T-helper 1 cell treated with Interleukin-12 subunit alpha and Interleukin-12 subunit beta and Interleukin-4 antibody, amounts not matched to agents 30 μg/mL and 1 μg/mL, for 36 hours (primary cell): ENCODE results near the gene MED27.

Experiments
- H3K27ac Mint-ChIP-seq: one replicate; pipeline ENCODE4 v1.8.0; 2021; ENCODE audit warnings: mild to moderate bottlenecking, mixed read lengths
- H3K27me3 Mint-ChIP-seq: one replicate; pipeline ENCODE4 v1.8.0; 2021; ENCODE audit warnings: low read depth, mixed read lengths
- H3K36me3 Mint-ChIP-seq: one replicate; pipeline ENCODE4 v1.8.0; 2021; ENCODE audit warnings: low read depth, mixed read lengths
- H3K4me1 Mint-ChIP-seq: one replicate; pipeline ENCODE4 v1.8.0; 2021; ENCODE audit warnings: low read depth, mixed read lengths
- H3K4me3 Mint-ChIP-seq: one replicate; pipeline ENCODE4 v1.8.0; 2021; ENCODE audit warnings: mild to moderate bottlenecking, moderate library complexity, mixed read lengths
- H3K9me3 Mint-ChIP-seq: one replicate; pipeline ENCODE4 v1.8.0; 2021; ENCODE audit warnings: mixed read lengths

MED27 gene

DNA sequence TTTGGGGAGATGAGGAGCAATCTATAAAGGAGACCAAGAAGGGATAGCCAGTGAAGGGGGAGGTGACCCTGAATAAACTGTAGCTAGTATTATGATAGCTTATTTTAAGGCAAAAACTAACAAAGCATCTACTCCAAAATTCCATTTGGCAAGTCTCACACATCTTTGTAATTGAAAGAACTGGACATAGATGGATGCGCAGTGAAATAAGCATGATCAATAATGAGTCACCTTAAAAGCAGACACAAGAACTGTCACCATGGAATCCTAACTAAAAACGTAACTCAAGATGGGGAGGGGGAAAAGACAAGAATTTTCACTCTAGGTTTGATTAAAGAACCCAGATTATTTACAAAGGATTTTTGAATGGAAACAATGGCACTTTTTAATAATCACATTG lies 164.5 kb downstream of the MED27 start:
- no peaks in the 10 kb centered on the region for H3K36me3 Mint-ChIP-seq
- no peak overlapping the region for H3K27ac Mint-ChIP-seq
- no peaks in the 10 kb centered on the region for H3K9me3 Mint-ChIP-seq
- no peak overlapping the region for H3K4me3 Mint-ChIP-seq
- H3K4me1 Mint-ChIP-seq = no peaks in the 10 kb centered on the region
- no peaks in the 10 kb centered on the region for H3K27me3 Mint-ChIP-seq

DNA sequence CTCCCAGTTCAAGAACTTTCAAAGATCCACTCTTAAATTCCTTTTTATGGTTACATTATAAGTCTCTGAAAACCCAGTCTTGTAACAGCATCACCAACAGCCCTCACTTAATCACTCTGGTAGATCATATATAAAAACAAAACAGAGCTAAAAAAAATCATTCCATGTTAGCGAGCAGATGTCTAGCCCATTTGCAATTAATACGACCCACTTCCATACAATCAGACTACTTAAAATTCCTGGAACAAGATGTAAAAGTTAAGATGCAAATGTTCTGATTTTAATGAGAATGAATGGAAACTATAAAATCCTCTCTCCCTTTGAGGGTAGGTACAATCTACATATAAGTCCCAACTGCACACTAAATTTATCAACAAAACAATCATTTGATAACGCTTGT lies 167.0 kb downstream of the MED27 start:
- no peaks in the 10 kb centered on the region for H3K4me1 Mint-ChIP-seq
- H3K27me3 Mint-ChIP-seq = no peaks in the 10 kb centered on the region
- H3K27ac Mint-ChIP-seq = no peak overlapping the region
- no peaks in the 10 kb centered on the region for H3K9me3 Mint-ChIP-seq
- H3K36me3 Mint-ChIP-seq = no peaks in the 10 kb centered on the region
- no peak overlapping the region for H3K4me3 Mint-ChIP-seq

DNA sequence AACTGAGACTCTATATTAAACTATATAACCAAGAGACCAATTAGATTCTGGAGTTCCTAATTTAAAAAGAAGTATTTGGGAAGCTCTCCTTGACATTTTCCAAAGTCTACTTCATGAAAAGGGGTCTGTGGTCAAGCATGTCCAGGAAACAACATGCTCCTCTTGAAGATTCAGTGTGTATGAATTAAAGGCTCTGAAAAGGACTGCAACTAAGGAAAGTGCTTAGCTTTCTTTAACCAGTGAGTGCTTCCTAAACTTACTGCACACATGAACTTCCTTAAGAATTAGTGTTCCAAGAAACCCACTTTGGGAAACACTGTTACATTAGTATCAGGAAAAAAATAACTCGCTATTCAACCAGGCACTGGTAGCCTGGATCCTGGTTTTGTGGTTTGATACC lies 167.6 kb downstream of the MED27 start:
- Mint-ChIP-seq H3K36me3 (no peaks in the 10 kb centered on the region), H3K9me3 (no peaks in the 10 kb centered on the region), H3K27me3 (no peaks in the 10 kb centered on the region), H3K27ac (no peak overlapping the region), H3K4me3 (no peak overlapping the region), H3K4me1 (no peaks in the 10 kb centered on the region)

DNA sequence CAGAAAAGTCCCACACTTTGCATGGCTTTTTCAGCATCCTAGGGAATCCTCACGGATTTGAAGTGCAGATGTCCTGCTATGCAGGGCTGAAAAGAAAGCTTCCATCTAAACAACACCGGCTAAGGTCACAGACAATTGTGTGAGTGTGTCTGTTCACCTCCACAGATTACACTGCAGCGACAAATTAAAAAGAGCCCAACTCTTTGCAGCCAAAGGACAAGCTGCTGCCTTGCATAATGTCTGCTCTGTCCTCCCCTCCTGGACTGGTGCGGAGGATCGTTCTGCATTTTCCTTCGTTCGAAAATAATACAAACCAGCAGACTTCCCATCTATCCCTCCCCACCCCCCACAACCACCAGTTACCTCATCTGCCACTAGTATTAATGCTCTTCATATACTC lies 169.1 kb downstream of the MED27 start:
- Mint-ChIP-seq H3K9me3 (no peaks in the 10 kb centered on the region), H3K27me3 (no peaks in the 10 kb centered on the region), H3K4me1 (no peaks in the 10 kb centered on the region), H3K4me3 (no peak overlapping the region), H3K27ac (no peak overlapping the region), H3K36me3 (peaks cover 2% of the 10 kb centered on the region)

DNA sequence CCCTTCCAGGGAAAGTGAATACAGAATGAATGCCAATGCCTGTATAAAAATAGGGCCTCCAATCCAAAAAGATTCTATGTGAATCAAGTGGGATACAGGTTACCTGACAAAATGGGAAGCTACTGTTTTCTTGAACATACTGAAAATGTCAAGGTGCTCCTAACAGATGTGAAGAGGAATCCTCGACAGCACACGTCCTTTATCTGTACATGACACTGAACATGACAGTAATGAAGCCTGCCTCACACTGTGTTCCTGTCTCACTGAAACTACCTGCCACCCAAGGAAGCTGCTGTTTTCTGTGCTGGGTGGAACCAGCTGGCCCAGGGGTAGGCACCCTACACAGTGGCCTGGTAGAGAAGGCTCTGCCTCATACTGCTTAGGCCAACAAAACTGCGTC lies 174.5 kb downstream of the MED27 start:
- Mint-ChIP-seq H3K9me3 (no peaks in the 10 kb centered on the region), H3K27ac (no peak overlapping the region)

DNA sequence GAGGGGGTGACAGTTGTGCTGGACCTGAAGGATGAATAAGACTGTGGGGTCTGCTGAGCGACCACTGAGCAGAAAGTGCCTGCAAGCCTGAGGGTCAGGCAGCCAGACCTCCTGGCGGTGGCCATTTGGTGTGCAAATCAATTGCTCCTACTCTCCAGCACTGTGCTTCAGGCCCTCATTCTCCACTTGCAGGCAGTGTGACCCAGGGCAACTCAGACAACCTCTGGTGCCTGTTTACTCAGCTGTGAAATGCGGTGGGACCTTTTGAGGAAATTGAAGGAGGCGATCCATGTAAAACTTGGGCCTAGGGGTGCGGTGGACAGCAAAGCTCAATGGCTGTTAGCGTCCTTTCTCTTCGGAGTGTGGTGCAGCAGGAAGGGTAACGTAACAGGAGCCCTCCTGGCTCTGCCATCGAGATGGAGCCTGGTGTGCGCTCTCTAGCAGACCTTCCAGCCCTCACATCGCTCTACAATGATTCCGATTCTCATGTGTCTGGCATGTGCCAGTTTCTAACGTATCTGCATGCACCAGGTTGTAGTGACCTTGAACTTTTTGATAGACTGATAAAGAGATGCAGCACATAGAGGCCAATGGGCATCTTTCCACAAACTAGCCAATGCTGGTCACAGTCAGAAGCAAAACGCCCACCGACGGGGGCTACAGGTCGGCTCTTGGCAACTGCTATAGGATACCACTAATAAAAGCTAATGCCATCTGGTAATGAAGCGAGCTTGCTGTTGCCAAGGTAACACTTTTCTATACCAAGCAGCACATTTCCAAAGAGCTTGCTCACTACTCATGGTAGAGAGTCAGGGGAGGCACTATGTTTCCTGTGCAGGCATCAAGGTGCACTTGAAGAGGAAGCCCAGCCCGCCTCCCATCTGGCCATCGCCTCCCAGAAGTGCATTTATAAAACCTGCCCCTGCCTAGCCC lies 180.1 kb downstream of the MED27 start:
- Mint-ChIP-seq H3K4me3 (no peak overlapping the region), H3K27me3 (no peaks in the 10 kb centered on the region), H3K27ac (no peak overlapping the region), H3K36me3 (no peaks in the 10 kb centered on the region), H3K9me3 (no peaks in the 10 kb centered on the region), H3K4me1 (no peaks in the 10 kb centered on the region)

More for the DNA sequence above, 174.5 kb downstream of the MED27 start:
- H3K27me3 Mint-ChIP-seq = no peaks in the 10 kb centered on the region
- no peak overlapping the region for H3K4me3 Mint-ChIP-seq
- no peaks in the 10 kb centered on the region for H3K4me1 Mint-ChIP-seq
- peaks cover 2% of the 10 kb centered on the region for H3K36me3 Mint-ChIP-seq

DNA sequence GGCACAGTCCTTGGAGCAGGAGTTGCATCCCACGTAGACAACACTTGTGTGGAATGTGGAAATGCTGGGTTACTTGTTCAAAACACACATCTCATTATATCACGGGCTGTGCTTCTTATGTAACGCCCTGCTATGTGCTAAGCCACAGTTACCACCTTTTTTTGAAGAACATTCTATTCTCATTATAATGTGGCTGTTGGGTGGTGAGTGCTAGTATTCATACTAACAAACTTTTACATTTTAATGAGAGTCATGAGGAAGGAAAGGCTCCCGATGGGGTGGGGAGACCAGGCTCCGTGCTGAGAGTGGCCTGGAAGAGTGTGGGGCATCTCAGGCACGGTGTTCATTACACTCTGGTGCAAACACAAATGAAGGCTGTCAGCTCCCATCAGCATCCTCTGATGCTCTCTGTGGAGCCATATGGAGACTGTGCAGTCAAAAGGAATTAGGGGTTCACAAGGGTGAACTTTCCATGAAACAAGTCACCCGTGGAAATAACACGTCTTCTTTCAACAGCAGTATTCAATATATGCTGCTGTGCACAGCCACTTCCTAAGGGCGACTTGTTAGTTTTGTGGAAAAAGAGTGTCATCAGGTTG lies 186.7 kb downstream of the MED27 start:
- H3K36me3 Mint-ChIP-seq = peaks cover 5% of the 10 kb centered on the region
- H3K27me3 Mint-ChIP-seq = no peaks in the 10 kb centered on the region
- no peak overlapping the region for H3K4me3 Mint-ChIP-seq
- H3K4me1 Mint-ChIP-seq = no peaks in the 10 kb centered on the region
- no peaks in the 10 kb centered on the region for H3K9me3 Mint-ChIP-seq
- no peak overlapping the region for H3K27ac Mint-ChIP-seq

DNA sequence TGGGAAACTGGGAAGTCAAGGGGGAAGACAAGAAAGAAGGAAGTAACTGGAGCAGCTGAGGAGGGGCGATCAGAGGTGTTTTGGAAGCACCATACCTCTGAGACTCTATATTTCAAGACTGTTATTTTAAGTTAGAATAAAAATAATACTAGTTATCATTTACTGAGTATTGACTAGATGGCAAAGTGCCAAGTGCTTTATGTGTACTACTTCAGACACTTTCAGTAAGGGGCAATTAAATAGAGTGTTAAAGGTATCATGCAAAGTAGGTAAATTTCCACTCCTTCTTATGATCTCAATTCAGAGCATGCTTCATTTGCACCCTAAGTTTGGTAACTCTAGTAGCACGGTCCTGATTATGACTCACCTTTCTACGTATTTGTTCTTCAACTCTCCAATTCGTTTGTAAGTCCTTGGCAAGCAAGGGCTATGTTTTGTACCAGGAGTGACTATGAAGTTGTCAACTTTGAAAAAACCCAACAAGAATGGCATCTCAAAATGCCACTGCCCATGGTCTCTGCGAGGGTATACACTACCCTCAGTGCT lies 187.4 kb downstream of the MED27 start:
- Mint-ChIP-seq H3K36me3 (peaks cover 5% of the 10 kb centered on the region), H3K9me3 (no peaks in the 10 kb centered on the region), H3K27ac (no peak overlapping the region), H3K27me3 (no peaks in the 10 kb centered on the region), H3K4me1 (no peaks in the 10 kb centered on the region), H3K4me3 (no peak overlapping the region)

DNA sequence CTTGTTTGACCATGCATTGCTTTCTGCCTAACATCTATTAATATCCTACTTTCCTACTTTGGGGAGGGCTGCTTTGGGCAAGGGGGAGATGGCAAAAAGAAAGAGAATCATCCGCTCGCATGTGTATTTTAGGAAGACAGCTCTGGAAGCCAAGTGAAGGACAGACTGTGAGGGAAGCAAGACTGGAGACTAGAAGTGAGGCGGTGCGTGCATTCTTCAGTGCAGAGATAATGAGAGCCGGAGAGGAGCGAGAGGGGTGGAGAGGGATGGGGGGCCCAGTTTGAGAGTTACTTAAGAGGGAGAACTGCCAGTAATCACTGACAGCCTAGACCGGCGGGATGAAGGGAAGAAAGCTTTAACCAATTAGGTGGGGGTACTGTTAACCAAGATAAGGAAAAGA lies 188.1 kb downstream of the MED27 start:
- Mint-ChIP-seq H3K27me3 (no peaks in the 10 kb centered on the region), H3K9me3 (no peaks in the 10 kb centered on the region), H3K4me3 (no peak overlapping the region), H3K27ac (no peak overlapping the region), H3K4me1 (no peaks in the 10 kb centered on the region), H3K36me3 (peaks cover 5% of the 10 kb centered on the region)

DNA sequence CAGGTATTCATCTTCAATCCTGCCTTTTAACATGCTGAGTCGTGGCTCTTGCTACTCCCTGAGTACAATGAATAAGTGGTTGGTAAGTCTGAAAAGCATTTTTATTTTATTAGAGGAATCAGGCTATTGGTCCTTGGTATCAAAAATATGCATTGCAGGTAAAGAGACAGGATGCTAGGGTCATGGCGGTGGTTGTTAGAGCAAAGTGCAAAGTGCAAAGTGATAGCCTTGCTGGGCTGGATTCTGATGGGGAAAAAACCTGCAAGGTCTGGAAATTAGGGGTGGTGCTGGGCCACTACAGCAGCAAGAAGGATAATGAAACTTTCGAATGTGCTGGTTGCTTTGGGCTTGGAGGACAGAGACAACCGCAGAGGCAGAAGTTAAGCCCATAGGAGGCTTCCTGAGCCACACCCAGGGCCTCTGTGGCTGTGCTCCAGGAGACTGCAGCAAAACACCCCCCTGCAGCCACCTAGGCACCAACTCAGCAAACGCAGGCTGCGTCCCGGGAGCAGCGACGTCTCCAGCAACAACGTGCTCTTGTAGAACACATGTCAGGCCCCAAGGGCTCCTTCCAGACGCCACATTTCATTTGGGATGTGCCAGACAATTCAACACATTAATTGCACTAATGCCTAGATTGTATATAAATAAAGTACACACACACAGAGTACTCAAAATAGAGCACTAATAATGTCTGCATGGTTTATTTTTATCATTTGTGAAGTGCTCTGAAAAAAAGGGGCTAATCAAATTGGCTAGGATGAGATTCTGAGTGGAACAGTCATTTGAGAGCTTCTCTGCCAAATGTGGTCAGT lies 190.0 kb downstream of the MED27 start:
- Mint-ChIP-seq H3K4me3 (no peak overlapping the region), H3K9me3 (no peaks in the 10 kb centered on the region), H3K36me3 (peaks cover 5% of the 10 kb centered on the region), H3K27me3 (no peaks in the 10 kb centered on the region), H3K27ac (no peak overlapping the region), H3K4me1 (no peaks in the 10 kb centered on the region)

DNA sequence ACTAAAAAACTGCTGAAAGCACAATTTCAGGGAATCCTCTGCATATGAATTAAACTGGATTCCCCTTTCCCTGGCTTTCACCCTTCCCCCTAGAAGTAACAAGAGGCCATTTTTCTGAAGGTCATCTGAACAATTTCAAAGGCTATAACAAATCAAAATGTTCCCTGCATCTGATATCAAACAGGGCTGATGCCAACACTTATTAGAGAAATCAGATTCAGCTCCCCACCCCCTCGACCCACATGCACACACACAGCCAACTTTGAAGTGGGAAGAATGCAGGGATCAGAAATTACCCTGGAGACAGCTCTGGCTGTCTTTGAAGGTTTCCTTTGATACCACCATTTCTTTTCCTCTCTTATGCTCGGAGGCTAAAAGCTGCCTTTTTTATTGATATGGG lies 190.7 kb downstream of the MED27 start:
- no peaks in the 10 kb centered on the region for H3K9me3 Mint-ChIP-seq
- H3K4me1 Mint-ChIP-seq = no peaks in the 10 kb centered on the region
- no peaks in the 10 kb centered on the region for H3K27me3 Mint-ChIP-seq
- H3K4me3 Mint-ChIP-seq = no peak overlapping the region
- H3K36me3 Mint-ChIP-seq = peaks cover 5% of the 10 kb centered on the region
- H3K27ac Mint-ChIP-seq = no peak overlapping the region

DNA sequence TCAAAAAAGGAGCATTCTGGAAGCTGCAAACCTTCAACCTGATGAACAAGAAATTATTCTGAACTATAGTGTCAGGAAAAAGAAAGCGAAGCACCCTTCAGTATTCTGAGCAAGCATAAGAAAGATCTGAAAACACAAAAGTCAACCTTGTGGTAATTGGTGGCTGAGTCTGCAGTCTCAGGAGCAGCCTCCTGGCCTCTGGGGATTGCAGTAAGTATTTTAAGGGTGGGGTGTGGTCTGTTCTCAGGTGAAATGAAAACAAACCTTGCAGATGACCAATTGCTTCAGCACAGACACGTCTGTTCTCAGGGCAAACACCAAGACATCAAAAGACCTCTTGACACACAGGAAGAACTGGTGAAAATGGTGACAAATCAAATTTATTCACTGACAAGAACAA lies 192.0 kb downstream of the MED27 start:
- Mint-ChIP-seq H3K4me1 (no peaks in the 10 kb centered on the region), H3K9me3 (no peaks in the 10 kb centered on the region), H3K4me3 (no peak overlapping the region), H3K36me3 (peaks cover 1% of the 10 kb centered on the region), H3K27me3 (no peaks in the 10 kb centered on the region), H3K27ac (no peak overlapping the region)

DNA sequence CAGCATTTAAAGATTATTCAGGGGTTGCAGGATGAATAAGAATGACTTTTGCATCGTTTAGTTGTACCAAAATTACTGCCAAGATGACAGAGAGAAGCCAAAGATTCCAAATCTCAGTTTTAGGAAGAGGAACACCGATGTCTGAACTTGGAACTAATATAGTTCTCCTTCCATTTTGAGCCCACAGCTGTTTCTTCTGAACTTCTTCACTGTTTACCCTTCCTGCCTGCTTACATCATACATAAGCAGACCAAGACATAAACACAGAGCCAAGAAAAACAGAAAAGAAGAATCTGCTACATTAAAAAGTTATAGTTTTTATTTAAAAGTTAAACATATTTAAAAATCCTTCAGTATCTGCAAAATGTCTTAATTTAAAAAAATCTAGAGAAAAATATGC lies 192.8 kb downstream of the MED27 start:
- H3K4me3 Mint-ChIP-seq = no peak overlapping the region
- H3K27ac Mint-ChIP-seq = no peak overlapping the region
- no peaks in the 10 kb centered on the region for H3K4me1 Mint-ChIP-seq
- no peaks in the 10 kb centered on the region for H3K9me3 Mint-ChIP-seq
- H3K36me3 Mint-ChIP-seq = peaks cover 1% of the 10 kb centered on the region
- H3K27me3 Mint-ChIP-seq = no peaks in the 10 kb centered on the region

DNA sequence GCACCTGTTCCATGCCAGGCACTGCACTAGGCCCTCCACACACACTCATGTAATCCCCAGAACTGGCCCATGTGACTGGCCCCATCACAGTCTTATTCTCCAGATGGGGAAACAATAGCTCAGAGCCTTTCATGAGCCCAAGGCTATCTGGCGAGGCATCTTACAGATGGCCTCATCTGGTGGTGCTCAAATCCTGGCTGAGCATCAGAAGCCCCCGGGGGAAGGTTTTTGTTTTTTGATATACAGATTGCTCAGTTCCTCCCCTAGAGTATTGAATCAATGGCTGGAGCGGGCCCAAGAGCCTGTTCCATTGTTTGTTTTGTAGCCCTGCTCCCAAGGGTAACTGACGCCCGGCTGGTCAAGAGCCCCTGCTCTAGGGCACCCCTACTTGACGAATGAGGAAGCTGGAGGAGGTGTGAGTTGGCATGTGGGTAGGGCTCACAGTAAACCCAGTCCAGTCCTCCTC lies 194.5 kb downstream of the MED27 start:
- Mint-ChIP-seq H3K27ac (no peak overlapping the region), H3K4me3 (no peak overlapping the region), H3K36me3 (no peaks in the 10 kb centered on the region), H3K27me3 (no peaks in the 10 kb centered on the region), H3K4me1 (peaks cover 5% of the 10 kb centered on the region), H3K9me3 (no peaks in the 10 kb centered on the region)
